Thyroid gland (tissue), 4 donors: ENCODE results near the gene EHD3.

Experiments
- POLR2A ChIP-seq, 2 donors: fragments of 450-650 bp; IDR thresholded peaks; one replicate each; pipeline ENCODE4 v1.6.1; 2017; ENCODE audit warnings: antibody characterized with exemption in 2 of 2, mild to moderate bottlenecking in 2 of 2, moderate library complexity in 1 of 2
- TF ChIP-seq, protein P1 (sequence below), 6 experiments: fragments of 200-600 bp in 3 of 6; fragments of 450-650 bp in 3 of 6; sonication (generic) in 3 of 6; IDR thresholded peaks; one replicate each; pipeline ENCODE4 v1.5.1; 2016 to 2019; ENCODE audit warnings: antibody characterized with exemption in 6 of 6, mild to moderate bottlenecking in 2 of 6, inconsistent platforms in 1 of 6, moderate library complexity in 1 of 6

DNA sequence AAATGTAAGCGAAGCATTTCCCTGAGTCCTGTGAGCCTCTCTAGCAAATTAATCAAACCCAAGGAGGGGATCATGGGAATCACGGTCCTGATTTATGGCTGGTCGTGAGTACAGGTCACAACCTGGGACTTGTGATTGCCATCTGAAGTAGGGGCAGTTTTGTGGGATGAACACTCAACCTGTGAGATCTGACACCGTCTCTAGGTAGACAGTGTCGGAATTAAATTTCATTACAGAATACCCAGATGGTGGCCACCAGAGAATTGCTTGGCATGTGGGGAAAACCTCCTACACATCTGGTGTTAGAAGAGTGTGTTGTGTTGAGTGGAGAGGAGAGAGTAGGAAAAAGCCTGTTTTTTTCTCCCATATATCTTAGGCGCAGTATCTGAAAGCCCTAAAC is 29.2 kb upstream of the EHD3 start:
- TF ChIP-seq POLR2A (IDR thresholded peaks at IDR 0.05): no peak
- TF ChIP-seq, protein P1, sequence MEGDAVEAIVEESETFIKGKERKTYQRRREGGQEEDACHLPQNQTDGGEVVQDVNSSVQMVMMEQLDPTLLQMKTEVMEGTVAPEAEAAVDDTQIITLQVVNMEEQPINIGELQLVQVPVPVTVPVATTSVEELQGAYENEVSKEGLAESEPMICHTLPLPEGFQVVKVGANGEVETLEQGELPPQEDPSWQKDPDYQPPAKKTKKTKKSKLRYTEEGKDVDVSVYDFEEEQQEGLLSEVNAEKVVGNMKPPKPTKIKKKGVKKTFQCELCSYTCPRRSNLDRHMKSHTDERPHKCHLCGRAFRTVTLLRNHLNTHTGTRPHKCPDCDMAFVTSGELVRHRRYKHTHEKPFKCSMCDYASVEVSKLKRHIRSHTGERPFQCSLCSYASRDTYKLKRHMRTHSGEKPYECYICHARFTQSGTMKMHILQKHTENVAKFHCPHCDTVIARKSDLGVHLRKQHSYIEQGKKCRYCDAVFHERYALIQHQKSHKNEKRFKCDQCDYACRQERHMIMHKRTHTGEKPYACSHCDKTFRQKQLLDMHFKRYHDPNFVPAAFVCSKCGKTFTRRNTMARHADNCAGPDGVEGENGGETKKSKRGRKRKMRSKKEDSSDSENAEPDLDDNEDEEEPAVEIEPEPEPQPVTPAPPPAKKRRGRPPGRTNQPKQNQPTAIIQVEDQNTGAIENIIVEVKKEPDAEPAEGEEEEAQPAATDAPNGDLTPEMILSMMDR (IDR thresholded peaks at IDR 0.05): no peak
